Skeletal muscle satellite cell (primary cell): Measurements from ENCODE around the gene PLSCR1.
A peak's percentile ranks its signal among the peaks of the same experiment; 100 is the strongest.

Source experiments
- H3K27me3 ChIP-seq: 2 replicates; pipeline ENCODE4 v1.7.0; 2013; ENCODE audit warnings: low read length; ENCODE audit not compliant: control insufficient read depth, insufficient read depth
- H3K36me3 ChIP-seq: 2 replicates; pipeline ENCODE4 v1.7.0; 2013; ENCODE audit warnings: mild to moderate bottlenecking, control low read depth, low read length; ENCODE audit not compliant: insufficient read depth
- H3K4me1 ChIP-seq: 2 replicates; pipeline ENCODE4 v1.7.0; 2013; ENCODE audit warnings: low read length; ENCODE audit not compliant: control insufficient read depth, insufficient read depth
- H3K4me2 ChIP-seq: 2 replicates; pipeline ENCODE4 v1.7.0; 2013; ENCODE audit warnings: mild to moderate bottlenecking, low read length
- H3K4me3 ChIP-seq: 2 replicates; pipeline ENCODE4 v1.7.0; 2013; ENCODE audit warnings: low read length
- H3K9ac ChIP-seq: 2 replicates; pipeline ENCODE4 v1.7.0; 2013; ENCODE audit warnings: mild to moderate bottlenecking, low read depth, low read length, moderate library complexity
- H3K9me3 ChIP-seq: replicated peaks from 2 replicates; pipeline ENCODE4 v1.7.0; 2013; ENCODE audit warnings: mild to moderate bottlenecking, control low read depth, low read length

Gene PLSCR1

DNA sequence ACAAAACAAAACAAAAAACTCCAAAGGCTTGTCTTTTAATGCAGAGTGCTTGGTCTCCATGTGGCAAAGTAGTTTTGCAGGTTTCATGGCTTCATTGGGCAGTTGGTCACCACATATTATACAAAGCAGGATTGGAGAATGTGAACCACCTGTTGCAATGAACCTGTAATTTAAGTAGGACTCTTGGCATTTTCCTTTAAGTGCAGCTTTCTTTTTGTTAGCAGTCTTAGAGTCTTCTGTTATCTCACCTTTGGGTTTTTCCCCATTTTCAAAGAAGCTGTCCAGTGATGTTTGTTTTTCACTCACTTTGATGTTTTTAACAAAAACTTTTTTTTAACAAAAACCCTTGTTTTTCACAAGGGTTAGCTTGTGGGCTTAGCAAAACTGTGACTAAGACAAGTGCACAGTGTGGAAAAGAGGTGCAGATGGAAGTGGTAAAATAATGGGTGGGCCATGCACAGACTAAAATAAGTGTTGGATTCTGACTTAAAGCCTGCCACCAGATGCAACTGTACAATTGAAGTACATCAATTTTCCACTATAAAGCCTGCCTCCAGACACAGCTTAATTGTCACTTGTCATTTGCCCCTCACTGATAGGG, 2.9 kb upstream of the PLSCR1 start:
- Histone ChIP-seq H3K9ac (no peak overlapping the region), H3K4me3 (no peak overlapping the region), H3K4me2 (no peak overlapping the region), H3K27me3 (no peaks in the 10 kb centered on the region), H3K4me1 (peaks cover 41% of the 10 kb centered on the region), H3K9me3 (no peaks in the 10 kb centered on the region), H3K36me3 (no peaks in the 10 kb centered on the region)

- H3K4me3 ChIP-seq, result no peak overlapping the region
- no peaks in the 10 kb centered on the region for H3K27me3 ChIP-seq
- H3K9ac ChIP-seq, result no peak overlapping the region
- H3K4me1 ChIP-seq, result peaks cover 37% of the 10 kb centered on the region
- H3K4me2 ChIP-seq, result no peak overlapping the region
- no peaks in the 10 kb centered on the region for H3K9me3 ChIP-seq
- no peaks in the 10 kb centered on the region for H3K36me3 ChIP-seq
These were observed 2.1 kb upstream of the PLSCR1 start for GRCh38 chr3:146546366-146546965.

DNA sequence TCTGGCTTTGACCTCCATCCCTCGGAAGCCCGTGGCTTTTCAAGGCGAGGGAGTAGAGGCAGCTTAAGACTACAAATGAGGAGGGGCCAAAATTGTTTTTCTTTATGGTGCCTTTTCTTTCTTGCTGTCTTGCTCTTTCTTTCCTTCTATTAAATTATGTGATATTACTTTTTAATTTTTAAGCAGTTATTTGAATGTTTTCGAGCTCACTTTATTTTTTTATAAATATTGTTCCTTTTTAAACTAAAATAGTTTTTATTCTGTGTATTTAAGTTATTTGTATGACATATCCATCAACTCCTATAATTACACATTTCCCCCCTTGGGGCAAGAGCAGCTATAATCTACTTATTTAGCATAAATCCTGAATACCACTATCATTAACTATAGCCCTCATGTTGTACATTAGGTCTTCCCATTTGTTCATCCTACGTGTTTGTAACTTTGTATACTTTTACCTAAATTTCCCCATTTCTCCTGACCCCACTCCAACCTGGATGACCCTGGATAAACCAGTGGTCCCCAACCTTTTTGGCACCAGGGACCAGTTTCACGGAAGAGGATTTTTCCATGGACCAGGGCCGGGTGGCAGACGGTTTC, 622 bp upstream of the PLSCR1 start:
- Histone ChIP-seq H3K9me3 (no peaks in the 10 kb centered on the region), H3K36me3 (no peaks in the 10 kb centered on the region), H3K4me2 (peak overlapping the region; percentile 93), H3K4me3 (peak overlapping the region; percentile 91), H3K27me3 (no peaks in the 10 kb centered on the region), H3K4me1 (peaks cover 22% of the 10 kb centered on the region), H3K9ac (peak overlapping the region; percentile 95)

GRCh38 chr3:146543461-146544001, 876 bp downstream of the PLSCR1 start:
- no peaks in the 10 kb centered on the region for H3K36me3 ChIP-seq
- H3K27me3 ChIP-seq, result no peaks in the 10 kb centered on the region
- H3K9me3 ChIP-seq, result no peaks in the 10 kb centered on the region
- peak overlapping the region; percentile 95 for H3K9ac ChIP-seq
- H3K4me1 ChIP-seq, result peaks cover 27% of the 10 kb centered on the region
- H3K4me2 ChIP-seq, result peak overlapping the region; percentile 93
- H3K4me3 ChIP-seq, result peak overlapping the region; percentile 91

- peak overlapping the region; percentile 91 for H3K4me3 ChIP-seq
- peaks cover 27% of the 10 kb centered on the region for H3K4me1 ChIP-seq
- no peaks in the 10 kb centered on the region for H3K9me3 ChIP-seq
- H3K9ac ChIP-seq, result peak overlapping the region; percentile 95
- peak overlapping the region; percentile 93 for H3K4me2 ChIP-seq
- no peaks in the 10 kb centered on the region for H3K36me3 ChIP-seq
- no peaks in the 10 kb centered on the region for H3K27me3 ChIP-seq
These were observed 1.4 kb downstream of the PLSCR1 start for GRCh38 chr3:146542978-146543377.

DNA sequence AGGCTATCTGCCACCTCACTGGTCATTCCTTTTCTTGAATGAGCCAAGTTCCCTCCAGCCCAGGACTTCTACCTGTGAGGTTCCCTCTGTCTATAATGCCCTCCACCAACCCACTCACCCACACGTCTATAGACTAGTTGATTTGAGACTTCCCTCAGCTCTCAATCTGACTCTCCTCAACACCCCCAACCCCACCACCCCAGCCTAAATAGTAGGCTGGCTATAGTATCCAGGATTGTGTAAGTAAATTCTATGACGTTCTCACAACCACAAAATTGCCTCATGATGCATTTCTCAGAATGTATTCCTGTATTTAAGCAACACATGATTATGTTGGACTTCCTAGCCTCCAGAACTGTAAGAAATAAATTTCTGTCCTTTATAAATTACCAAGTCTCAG, 2.2 kb downstream of the PLSCR1 start:
- Histone ChIP-seq H3K4me3 (peak overlapping the region; percentile 91), H3K4me1 (peaks cover 27% of the 10 kb centered on the region), H3K27me3 (no peaks in the 10 kb centered on the region), H3K36me3 (no peaks in the 10 kb centered on the region), H3K9me3 (no peaks in the 10 kb centered on the region), H3K9ac (peak overlapping the region; percentile 95), H3K4me2 (peak overlapping the region; percentile 93)

DNA sequence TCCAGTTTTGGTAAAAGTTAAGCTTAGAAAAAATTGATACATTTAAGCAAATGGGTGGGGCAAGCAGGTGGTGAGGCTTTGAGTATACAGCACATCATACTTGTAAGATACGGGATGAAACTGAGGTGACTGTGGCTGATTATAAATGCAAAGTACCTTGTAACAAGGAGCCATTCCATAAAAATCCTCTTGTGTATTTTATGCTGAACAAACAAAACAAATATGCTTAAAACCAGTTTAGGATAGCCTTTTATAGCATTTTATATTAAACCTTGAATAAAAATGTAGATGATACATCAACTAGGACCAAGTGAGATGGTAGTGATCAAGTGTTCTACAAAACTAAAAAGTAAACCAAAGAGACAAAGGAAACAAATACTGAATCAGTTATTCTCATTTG, 3.4 kb downstream of the PLSCR1 start:
- no peak overlapping the region for H3K4me3 ChIP-seq
- H3K9me3 ChIP-seq, result no peaks in the 10 kb centered on the region
- H3K27me3 ChIP-seq, result no peaks in the 10 kb centered on the region
- H3K36me3 ChIP-seq, result no peaks in the 10 kb centered on the region
- H3K9ac ChIP-seq, result no peak overlapping the region
- peak overlapping the region; percentile 93 for H3K4me2 ChIP-seq
- H3K4me1 ChIP-seq, result peaks cover 27% of the 10 kb centered on the region

DNA sequence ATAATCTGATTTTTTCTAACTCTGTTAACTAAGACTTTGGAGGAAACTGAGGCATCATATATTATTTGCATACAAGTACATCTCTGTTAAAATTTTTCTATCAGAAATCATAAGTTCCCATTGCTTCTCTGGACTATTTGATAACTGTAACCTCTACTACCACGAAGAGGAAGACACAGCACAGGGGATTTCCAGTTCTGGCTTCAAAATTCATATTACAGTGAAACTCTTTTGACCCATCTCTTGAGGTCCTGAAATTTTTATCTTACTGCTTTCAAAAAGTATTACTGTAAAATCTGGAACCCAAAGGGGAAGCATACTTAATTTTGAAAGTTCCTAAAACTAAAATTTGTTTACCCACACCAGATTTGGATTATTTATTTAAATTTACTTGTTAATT, 4.2 kb downstream of the PLSCR1 start:
- Histone ChIP-seq H3K36me3 (no peaks in the 10 kb centered on the region), H3K4me2 (no peak overlapping the region), H3K27me3 (no peaks in the 10 kb centered on the region), H3K9ac (no peak overlapping the region), H3K9me3 (no peaks in the 10 kb centered on the region), H3K4me3 (no peak overlapping the region), H3K4me1 (peaks cover 26% of the 10 kb centered on the region)

DNA sequence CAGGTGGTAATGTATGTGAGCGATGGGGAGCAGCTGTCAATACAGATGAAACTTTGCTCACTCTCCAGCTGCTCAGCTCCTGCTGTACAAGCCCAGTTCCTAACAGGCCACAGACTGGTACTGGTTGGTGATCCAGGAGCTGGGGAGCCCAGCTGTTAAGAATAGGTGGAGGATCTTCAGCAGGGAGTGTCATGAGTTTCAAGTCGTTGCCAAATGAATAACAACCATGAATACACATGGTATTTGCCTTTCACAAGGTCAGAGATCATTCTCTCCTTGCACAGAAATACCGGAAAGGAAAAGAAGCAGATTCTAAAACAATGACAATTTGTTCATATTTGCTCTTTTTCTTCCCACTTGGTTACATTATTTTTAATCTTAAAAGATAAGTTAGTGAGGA, 5.1 kb downstream of the PLSCR1 start:
- Histone ChIP-seq H3K4me3 (no peak overlapping the region), H3K4me2 (peak overlapping the region; percentile 23), H3K27me3 (no peaks in the 10 kb centered on the region), H3K4me1 (peaks cover 24% of the 10 kb centered on the region), H3K36me3 (no peaks in the 10 kb centered on the region), H3K9me3 (no peaks in the 10 kb centered on the region), H3K9ac (no peak overlapping the region)

DNA sequence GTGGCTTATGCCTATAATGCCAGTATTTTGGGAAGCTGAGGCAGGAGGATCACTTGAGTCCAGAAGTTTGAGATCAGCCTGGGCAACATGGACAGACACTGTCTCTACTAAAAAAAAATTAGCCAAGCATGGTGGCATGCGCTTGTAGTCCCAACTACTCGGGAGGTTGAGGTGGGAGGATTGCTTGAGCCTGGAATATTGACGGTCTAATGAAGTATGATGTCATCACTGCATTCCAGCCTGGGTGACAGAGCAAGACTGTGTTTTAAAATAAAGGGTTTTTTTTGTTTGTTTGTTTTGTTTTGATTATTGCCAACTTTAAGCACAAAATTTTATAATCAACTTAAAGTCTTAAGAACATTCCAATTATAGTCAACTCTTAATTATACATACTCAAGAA, 6.8 kb downstream of the PLSCR1 start:
- Histone ChIP-seq H3K36me3 (peaks cover 1% of the 10 kb centered on the region), H3K4me2 (no peak overlapping the region), H3K4me1 (peaks cover 15% of the 10 kb centered on the region), H3K9ac (no peak overlapping the region), H3K9me3 (no peaks in the 10 kb centered on the region), H3K4me3 (no peak overlapping the region), H3K27me3 (no peaks in the 10 kb centered on the region)

DNA sequence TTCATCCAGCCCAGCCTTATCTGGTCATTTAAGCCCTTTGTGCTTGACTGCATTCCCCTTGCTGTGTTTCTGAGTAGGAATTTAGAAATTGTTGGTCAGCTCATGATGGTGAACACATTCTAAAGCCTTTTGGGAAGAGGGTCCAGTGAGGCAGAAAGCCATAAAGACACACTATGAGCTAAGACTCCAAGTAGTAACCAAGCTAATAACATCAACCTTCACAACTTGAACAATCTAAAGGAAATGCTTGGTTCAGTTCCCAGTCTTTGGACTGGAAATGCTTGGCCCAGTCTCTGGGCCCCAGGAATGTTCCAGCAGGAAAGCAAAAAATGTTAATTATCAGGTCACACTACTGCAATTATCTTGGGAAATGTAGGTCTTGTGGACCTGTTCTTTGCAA, 7.7 kb downstream of the PLSCR1 start:
- no peak overlapping the region for H3K4me3 ChIP-seq
- H3K9me3 ChIP-seq, result no peaks in the 10 kb centered on the region
- H3K27me3 ChIP-seq, result no peaks in the 10 kb centered on the region
- peaks cover 11% of the 10 kb centered on the region for H3K36me3 ChIP-seq
- H3K9ac ChIP-seq, result no peak overlapping the region
- H3K4me1 ChIP-seq, result peaks cover 9% of the 10 kb centered on the region
- no peak overlapping the region for H3K4me2 ChIP-seq
